Measurements from ENCODE around the gene RHBDL1.

DNA sequence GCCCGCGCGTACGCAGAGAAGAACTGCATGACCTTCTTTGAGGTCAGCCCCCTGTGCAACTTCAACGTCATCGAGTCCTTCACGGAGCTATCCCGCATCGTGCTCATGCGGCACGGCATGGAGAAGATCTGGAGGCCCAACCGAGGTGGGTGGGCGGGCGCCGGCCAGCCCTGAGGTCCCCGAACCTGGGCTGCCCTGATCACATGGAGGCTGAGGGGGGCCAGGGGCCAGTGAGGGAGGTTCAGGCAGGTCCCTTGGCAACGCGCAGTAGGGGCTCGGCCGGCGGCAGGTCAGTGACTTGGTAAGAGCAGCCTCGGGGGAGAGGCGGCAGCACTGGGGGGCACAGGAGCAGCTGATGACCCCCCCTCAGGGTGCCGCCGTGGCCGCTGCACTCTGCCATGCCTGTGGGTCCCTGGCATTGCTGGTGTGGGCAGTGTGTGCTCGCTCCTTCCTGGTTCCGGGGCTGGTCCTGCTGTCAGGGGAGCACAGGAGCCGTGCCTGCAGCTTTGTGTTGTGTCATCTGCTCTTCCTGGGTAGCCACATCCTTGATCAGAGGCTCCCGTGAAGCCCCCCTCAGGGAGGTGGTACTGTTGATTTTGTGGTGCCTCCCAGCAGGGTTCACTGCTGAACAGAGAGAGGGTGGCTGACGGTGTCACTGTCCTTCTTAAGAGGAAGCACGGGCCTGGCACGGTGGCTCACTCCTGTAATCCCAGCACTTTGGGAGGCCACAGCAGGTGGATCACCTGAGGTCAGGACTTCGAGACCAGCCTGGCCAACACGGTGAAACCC, 49.3 kb upstream of the RHBDL1 start:
- TF ChIP-seq CTCF (optimal IDR thresholded peaks at IDR 0.05 in 1 of 3, IDR thresholded peaks at IDR 0.05 in 1 of 3, conservative IDR thresholded peaks at IDR 0.05 in 1 of 3; ENCODE audit: extremely low read depth in 1 of 3, insufficient read depth in 2 of 3, low read length in 3 of 3) (no peak), EZH2 (IDR thresholded peaks at IDR 0.05; ENCODE audit: low read length) (no peak)
